GM23248 (cell line): Measurements from ENCODE around the gene GINS2.

Experiments used
- EZH2 ChIP-seq: fragments of 200-600 bp; sonication (generic); IDR thresholded peaks from 2 replicates; pipeline ENCODE4 v1.6.1; 2018; ENCODE audit warnings: antibody characterized with exemption, mild to moderate bottlenecking; ENCODE audit not compliant: insufficient read depth, poor library complexity, severe bottlenecking
- EZH2phosphoT487 ChIP-seq: fragments of 200-600 bp; sonication (generic); IDR thresholded peaks from 2 replicates; pipeline ENCODE4 v1.6.1; 2018; ENCODE audit warnings: antibody characterized with exemption, moderate library complexity, mild to moderate bottlenecking, low read depth; ENCODE audit not compliant: insufficient read depth

- TF ChIP-seq EZH2 = no peak
- TF ChIP-seq EZH2phosphoT487 = no peak
Measured at GRCh38 chr16:85657267-85657650, 31.5 kb downstream of the GINS2 start.
